ENCODE results near the gene HMOX1. TPM values are rescaled to one million over a fixed set of nuclear protein-coding genes. Genes with fewer than 3 reads are reported as not detected.
A peak's percentile ranks its signal among the peaks of the same experiment; 100 is the strongest.

Gene HMOX1
- total RNA-seq, 1 experiment from 2014 or later: 12.1 TPM

GRCh38 chr22:35335936-35336781 is 44.7 kb upstream of the HMOX1 start (continued):
- TF ChIP-seq, protein P1, sequence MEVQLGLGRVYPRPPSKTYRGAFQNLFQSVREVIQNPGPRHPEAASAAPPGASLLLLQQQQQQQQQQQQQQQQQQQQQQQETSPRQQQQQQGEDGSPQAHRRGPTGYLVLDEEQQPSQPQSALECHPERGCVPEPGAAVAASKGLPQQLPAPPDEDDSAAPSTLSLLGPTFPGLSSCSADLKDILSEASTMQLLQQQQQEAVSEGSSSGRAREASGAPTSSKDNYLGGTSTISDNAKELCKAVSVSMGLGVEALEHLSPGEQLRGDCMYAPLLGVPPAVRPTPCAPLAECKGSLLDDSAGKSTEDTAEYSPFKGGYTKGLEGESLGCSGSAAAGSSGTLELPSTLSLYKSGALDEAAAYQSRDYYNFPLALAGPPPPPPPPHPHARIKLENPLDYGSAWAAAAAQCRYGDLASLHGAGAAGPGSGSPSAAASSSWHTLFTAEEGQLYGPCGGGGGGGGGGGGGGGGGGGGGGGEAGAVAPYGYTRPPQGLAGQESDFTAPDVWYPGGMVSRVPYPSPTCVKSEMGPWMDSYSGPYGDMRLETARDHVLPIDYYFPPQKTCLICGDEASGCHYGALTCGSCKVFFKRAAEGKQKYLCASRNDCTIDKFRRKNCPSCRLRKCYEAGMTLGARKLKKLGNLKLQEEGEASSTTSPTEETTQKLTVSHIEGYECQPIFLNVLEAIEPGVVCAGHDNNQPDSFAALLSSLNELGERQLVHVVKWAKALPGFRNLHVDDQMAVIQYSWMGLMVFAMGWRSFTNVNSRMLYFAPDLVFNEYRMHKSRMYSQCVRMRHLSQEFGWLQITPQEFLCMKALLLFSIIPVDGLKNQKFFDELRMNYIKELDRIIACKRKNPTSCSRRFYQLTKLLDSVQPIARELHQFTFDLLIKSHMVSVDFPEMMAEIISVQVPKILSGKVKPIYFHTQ (CRISPR knock-in tag; IDR thresholded peaks at IDR 0.05): no peak
- no peak for TF ChIP-seq GABPB1 (CRISPR knock-in tag; IDR thresholded peaks at IDR 0.05)
- TF ChIP-seq ZNF671 (CRISPR knock-in tag; IDR thresholded peaks at IDR 0.05): no peak
- TF ChIP-seq FOXK1 (CRISPR knock-in tag; IDR thresholded peaks at IDR 0.05): no peak

DNA sequence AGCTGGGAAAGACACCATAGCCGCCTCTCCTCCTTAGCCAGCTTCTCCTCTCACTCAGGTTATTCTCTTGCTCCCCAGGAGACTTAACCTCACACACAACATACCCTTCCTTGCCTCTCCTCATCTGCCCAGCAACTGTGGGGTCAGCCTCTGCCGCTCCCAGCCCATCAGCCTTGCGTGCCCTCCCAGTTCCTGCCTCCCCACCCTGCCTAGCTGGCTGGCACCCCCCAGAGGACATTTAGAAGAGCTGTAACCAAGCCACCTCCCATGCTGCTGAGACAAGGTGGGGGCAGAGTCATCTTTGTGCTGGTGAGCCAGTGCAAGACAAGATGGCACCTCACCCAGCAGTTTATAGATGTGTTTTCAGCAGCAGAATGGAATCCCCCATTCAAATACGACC is 43.0 kb upstream of the HMOX1 start:
- Mint-ChIP-seq H3K4me1 (no peaks in the 10 kb centered on the region), H3K27me3 (ENCODE audit: low read depth) (no peaks in the 10 kb centered on the region), H3K27ac (peak overlapping the region; percentile 76; the same call in 1 of the 2 replicates), H3K36me3 (peaks cover 8% of the 10 kb centered on the region; the same call in 1 of the 2 replicates), H3K9me3 (no peaks in the 10 kb centered on the region), H3K4me3 (no peak overlapping the region)
- TF ChIP-seq ZMAT4 (CRISPR knock-in tag; IDR thresholded peaks at IDR 0.05) (no peak), ARID4B (CRISPR knock-in tag; IDR thresholded peaks at IDR 0.05; ENCODE audit: borderline replicate concordance) (no peak), ATF1 (CRISPR knock-in tag; IDR thresholded peaks at IDR 0.05) (no peak), IRF1 (CRISPR knock-in tag; IDR thresholded peaks at IDR 0.05) (no peak), NFE2L1 (CRISPR knock-in tag; IDR thresholded peaks at IDR 0.05) (no peak), SMAD3 (CRISPR knock-in tag; IDR thresholded peaks at IDR 0.05; ENCODE audit: borderline replicate concordance) (no peak), ZNF416 (CRISPR knock-in tag; IDR thresholded peaks at IDR 0.05) (no peak), KAT7 (CRISPR knock-in tag; IDR thresholded peaks at IDR 0.05; ENCODE audit: borderline replicate concordance) (no peak), NR2C2 (CRISPR knock-in tag; IDR thresholded peaks at IDR 0.05) (no peak), ZNF671 (CRISPR knock-in tag; IDR thresholded peaks at IDR 0.05) (no peak), FOXK1 (CRISPR knock-in tag; IDR thresholded peaks at IDR 0.05) (no peak), ZNF219 (CRISPR knock-in tag; IDR thresholded peaks at IDR 0.05; ENCODE audit: borderline replicate concordance) (no peak), GTF2I (CRISPR knock-in tag; conservative IDR thresholded peaks at IDR 0.05) (no peak)
- TF ChIP-seq, protein P2, sequence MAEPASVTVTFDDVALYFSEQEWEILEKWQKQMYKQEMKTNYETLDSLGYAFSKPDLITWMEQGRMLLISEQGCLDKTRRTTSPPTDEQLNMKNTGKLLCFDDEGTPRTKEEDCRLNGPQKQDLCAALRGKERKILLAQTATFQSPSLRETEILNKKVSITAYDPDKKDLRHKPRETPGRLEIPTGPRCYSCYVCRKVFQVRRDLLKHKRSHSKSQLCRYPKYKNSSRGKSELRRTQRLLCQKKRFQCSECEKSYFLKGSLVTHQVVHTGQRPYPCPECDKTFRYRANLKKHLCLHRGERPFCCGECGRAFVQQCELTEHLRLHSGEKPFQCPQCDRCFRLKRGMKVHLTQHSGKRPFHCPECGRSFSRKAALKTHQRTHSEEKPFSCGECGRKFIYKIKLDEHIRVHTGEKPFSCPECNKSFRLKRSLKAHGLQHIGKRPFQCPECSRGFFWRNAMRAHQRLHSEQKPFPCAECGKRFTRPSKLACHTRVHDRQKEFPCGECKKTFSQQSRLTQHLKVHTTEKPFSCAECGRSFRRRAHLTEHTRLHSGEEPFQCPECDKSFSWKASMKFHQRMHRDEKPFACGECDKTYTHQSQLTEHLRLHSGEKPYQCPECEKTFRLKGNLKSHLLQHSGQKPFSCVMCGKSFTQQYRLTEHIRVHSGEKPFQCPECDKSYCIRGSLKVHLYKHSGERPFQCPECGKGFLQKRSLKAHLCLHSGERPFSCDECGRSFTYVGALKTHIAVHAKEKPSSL (CRISPR knock-in tag; conservative IDR thresholded peaks at IDR 0.05): no peak
- ATAC-seq (peak; percentile 70), DNase-seq (ENCODE audit: low spot score) (no peak)
- POLR2A ChIA-PET: interaction anchor here (0.5 to 0.6 kb wide), 2 partner anchors 59 to 66 kb away, joined by 3 read pairs; no protein-coding TSS in a partner anchor
- CTCF ChIA-PET: interaction anchor here (1.0 to 1.2 kb wide), 3 partner anchors 12 to 51 kb away, joined by 3 to 4 read pairs (median 3); no protein-coding TSS in a partner anchor

Measured in WTC11 (cell line).